Neuron (in vitro differentiated cells): ENCODE results near the gene SNUPN.
A peak's percentile ranks its signal among the peaks of the same experiment; 100 is the strongest.
"Not testable (repeated sequence)": the region's sequence is repeated elsewhere in the genome, so short reads cannot be mapped to it uniquely, and the experiment has no call there.

Source experiments
- H2AFZ ChIP-seq: one replicate; pipeline ENCODE4 v1.6.1; 2013; ENCODE audit warnings: low read depth, mild to moderate bottlenecking, inconsistent platforms, low read length, moderate library complexity
- H3K27me3 ChIP-seq: one replicate; pipeline ENCODE4 v1.6.1; 2013; ENCODE audit warnings: low read length; ENCODE audit not compliant: insufficient read depth
- H3K36me3 ChIP-seq: one replicate; pipeline ENCODE4 v1.6.1; 2013; ENCODE audit warnings: low read length; ENCODE audit not compliant: insufficient read depth
- H3K4me1 ChIP-seq: one replicate; pipeline ENCODE4 v1.6.1; 2013; ENCODE audit warnings: low read length; ENCODE audit not compliant: insufficient read depth
- H3K4me3 ChIP-seq: 2 replicates; pipeline ENCODE4 v1.5.1; 2013; ENCODE audit warnings: mild to moderate bottlenecking, low read length, moderate library complexity
- H3K9me3 ChIP-seq: one replicate; pipeline ENCODE4 v1.6.1; 2013; ENCODE audit warnings: low read length

SNUPN gene

DNA sequence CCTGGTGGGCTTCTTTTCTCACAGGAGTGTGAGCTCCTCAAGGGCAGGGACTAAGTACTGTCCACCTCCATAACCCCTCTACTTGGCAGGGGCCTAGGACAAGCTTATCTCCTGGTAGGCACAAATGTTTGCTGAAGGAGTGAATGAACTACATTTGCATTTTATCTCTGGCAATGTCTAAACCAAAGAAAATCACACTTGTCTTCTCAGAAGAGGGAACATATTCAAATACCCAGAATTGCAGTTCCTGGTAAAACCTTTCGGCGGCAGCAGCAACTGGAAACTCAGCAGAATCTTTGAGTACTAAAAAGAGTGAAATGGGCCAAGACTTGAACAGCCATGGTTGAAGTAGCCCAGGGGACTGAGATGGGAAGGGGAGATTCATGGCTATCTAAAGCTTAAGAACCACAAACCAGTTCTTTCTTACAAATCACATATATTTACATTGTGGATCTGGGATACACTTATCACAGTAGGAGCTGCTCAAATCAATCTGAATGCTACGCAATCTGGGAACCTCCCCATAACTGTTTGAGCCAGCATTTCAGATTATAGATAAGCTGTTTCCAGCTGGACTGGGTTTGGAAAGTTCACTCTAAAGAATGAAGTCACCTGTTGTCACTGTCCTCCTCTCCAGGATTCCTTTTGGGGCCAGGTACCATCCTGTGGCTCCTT lies 27.7 kb downstream of the SNUPN start:
- H3K4me1 ChIP-seq, result no peaks in the 10 kb centered on the region
- H3K9me3 ChIP-seq, result no peaks in the 10 kb centered on the region
- no peak overlapping the region for H3K4me3 ChIP-seq
- no peak overlapping the region for H2AFZ ChIP-seq
- H3K36me3 ChIP-seq, result peaks cover 41% of the 10 kb centered on the region
- no peaks in the 10 kb centered on the region for H3K27me3 ChIP-seq

DNA sequence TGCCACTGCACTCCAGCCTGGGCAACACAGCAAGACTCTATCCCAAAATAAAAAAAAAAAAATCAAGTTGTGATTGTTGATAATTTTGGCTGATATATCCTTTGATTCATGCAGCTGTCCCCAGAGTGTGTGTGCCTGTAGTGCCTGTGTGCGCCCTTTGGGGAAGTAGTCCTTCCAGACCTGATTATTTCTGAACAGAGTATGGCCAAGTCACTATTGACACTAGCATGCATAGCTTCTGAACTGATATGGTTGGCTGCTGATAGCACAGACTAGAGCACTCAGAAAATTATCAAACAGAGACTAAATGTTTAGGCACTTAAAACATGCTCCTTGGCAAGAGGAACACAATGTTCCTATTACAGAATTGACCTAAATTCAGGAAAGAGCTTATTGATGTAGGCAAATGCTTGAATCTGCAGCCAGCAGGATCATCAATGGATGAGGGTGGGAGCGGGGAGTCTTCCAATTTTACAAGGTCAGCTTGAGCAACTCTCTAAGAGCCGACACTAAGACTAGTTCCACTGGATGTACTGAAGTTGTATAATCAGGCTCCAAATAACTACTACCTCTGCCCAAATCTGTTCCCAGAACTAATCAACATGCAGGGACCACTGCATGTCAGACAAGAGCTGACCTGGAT lies 28.7 kb downstream of the SNUPN start:
- Histone ChIP-seq H3K9me3 (no peaks in the 10 kb centered on the region), H3K4me1 (peaks cover 4% of the 10 kb centered on the region), H3K36me3 (peaks cover 41% of the 10 kb centered on the region), H3K4me3 (no peak overlapping the region), H3K27me3 (no peaks in the 10 kb centered on the region), H2AFZ (no peak overlapping the region)

DNA sequence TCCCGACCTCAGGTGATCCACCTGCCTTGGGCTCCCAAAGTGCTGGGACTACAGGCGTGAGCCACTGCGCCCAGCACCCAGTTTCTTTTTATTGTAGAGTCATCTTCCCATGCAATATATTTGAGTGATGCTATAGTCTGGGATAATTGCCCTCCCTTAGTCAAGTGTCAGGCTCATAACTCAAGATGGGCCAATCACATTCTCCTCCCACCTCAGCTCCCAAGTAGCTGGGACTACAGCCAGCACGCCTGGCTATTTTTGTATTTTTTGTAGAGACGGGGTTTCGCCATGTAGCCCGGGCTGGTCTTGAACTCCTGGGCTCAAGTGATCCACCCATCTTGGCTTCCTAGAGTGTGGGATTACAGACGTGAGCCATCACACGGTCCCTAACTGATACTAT lies 31.2 kb downstream of the SNUPN start:
- Histone ChIP-seq H3K27me3 (no peaks in the 10 kb centered on the region), H3K4me3 (no peak overlapping the region), H2AFZ (no peak overlapping the region), H3K4me1 (peaks cover 6% of the 10 kb centered on the region), H3K36me3 (peaks cover 28% of the 10 kb centered on the region), H3K9me3 (no peaks in the 10 kb centered on the region)

DNA sequence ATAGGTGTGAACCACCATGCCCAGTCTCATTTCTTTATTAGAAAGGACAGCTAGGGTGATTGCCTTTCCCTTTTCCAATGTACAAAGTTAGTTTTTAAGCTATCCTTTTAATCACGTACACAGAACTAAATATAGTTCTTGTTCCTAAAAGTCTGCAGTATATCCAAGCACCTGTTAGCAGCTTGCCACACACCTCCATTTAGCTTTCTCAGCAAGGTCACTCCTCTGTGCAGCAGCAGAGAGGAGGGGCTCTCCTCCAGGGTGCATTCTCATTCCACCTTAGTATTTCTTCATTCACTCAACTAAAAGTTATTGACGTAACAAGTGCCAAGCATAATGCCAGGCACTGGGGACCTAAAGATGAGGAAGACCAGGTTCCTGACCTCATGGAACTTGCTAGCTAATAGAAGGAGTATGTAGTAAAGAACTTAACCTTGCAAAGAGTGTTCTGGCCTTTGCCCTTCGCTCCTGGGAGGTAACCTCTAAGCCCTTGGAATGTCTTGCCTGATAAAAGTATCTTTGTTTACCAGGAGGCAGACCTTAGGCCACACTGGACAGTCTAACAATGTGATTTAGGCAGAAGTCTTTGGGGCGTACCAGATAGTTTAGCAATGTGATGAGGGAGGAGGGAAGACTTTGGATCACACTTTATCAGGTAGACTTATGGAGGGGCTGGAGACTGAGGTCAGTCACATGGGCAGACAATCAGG lies 33.7 kb downstream of the SNUPN start:
- Histone ChIP-seq H3K27me3 (no peaks in the 10 kb centered on the region), H2AFZ (no peak overlapping the region), H3K4me1 (peaks cover 6% of the 10 kb centered on the region), H3K36me3 (peaks cover 7% of the 10 kb centered on the region), H3K4me3 (no peak overlapping the region), H3K9me3 (no peaks in the 10 kb centered on the region)

DNA sequence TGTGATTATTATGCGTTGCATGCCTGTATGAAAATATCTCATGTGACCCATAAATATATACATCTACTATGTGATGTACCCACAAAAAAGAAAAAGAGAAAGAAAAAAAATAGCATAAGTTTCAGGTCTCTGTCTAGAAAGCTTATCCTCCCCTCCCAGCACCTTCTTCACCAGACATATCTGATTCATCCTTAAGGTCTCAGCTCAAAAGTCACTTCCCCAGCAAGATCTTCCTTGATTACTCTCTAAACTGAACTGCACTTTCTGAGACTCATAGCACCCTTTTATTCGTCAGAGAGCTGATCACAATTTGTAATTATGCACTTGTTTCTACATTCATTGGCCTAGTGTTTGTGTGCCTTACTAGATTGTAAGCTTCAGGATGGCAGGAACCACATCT lies 35.3 kb downstream of the SNUPN start:
- H3K9me3 ChIP-seq, result no peaks in the 10 kb centered on the region
- H2AFZ ChIP-seq, result no peak overlapping the region
- no peaks in the 10 kb centered on the region for H3K36me3 ChIP-seq
- H3K27me3 ChIP-seq, result no peaks in the 10 kb centered on the region
- peaks cover 6% of the 10 kb centered on the region for H3K4me1 ChIP-seq
- H3K4me3 ChIP-seq, result no peak overlapping the region

DNA sequence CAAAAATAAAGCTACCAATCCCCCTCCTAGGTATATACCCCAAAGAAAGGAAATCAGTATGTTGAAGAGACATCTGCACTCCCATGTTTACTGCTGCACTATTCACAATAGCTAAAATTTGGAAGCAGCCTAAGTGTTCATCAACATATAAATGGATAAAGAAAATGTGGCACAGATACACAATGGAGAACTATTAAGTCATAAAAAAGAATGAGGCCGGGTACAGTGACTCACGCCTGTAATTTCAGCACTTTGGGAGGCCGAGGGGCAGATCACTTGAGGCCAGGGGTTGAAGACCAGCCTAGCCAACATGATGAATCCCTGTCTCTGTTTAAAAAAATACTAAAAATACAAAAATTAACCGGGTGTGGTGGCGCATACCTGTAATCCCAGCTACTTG lies 36.5 kb downstream of the SNUPN start:
- H3K4me3 ChIP-seq, result no peak overlapping the region
- no peaks in the 10 kb centered on the region for H3K36me3 ChIP-seq
- H2AFZ ChIP-seq, result no peak overlapping the region
- no peaks in the 10 kb centered on the region for H3K27me3 ChIP-seq
- no peaks in the 10 kb centered on the region for H3K9me3 ChIP-seq
- peaks cover 6% of the 10 kb centered on the region for H3K4me1 ChIP-seq

DNA sequence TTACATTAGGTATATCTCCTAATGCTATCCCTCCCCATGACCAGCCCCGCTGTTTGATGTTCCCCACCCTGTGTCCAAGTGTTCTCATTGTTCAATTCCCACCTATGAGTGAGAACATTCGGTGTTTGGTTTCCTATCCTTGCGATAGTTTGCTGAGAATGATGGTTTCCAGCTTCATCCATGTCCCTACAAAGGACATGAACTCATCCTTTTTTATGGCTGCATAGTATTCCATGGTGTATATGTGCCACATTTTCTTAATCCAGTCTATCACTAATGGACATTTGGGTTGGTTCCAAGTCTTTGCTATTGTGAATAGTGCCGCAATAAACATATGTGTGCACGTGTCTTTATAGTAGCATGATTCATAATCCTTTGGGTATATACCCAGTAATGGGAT lies 39.1 kb downstream of the SNUPN start:
- H3K27me3 ChIP-seq, H3K9me3 ChIP-seq, H3K4me3 ChIP-seq, H3K36me3 ChIP-seq, H3K4me1 ChIP-seq, H2AFZ ChIP-seq: not testable (repeated sequence)

DNA sequence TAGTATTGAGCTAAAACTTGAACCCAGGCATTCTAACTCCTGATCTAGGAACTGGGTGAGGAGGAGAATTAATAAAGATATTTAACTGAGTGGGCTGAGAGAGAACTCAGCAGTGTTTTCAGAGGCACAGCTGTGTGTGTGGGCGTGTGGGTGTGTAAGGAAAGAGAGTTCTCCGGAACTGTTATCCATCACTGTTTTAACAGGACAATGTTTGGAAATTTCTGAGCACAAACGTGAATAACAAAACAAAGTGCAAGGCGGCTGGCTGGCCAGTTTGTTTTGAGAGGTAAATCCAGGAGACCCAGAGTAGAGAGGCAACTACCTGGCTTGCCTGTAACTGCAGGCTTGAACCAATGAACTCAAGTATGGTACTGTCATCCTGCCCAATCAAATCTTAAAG lies 41.4 kb downstream of the SNUPN start:
- peaks cover 5% of the 10 kb centered on the region for H3K4me1 ChIP-seq
- H3K9me3 ChIP-seq, result no peaks in the 10 kb centered on the region
- no peak overlapping the region for H2AFZ ChIP-seq
- no peaks in the 10 kb centered on the region for H3K36me3 ChIP-seq
- H3K27me3 ChIP-seq, result no peaks in the 10 kb centered on the region
- no peak overlapping the region for H3K4me3 ChIP-seq

DNA sequence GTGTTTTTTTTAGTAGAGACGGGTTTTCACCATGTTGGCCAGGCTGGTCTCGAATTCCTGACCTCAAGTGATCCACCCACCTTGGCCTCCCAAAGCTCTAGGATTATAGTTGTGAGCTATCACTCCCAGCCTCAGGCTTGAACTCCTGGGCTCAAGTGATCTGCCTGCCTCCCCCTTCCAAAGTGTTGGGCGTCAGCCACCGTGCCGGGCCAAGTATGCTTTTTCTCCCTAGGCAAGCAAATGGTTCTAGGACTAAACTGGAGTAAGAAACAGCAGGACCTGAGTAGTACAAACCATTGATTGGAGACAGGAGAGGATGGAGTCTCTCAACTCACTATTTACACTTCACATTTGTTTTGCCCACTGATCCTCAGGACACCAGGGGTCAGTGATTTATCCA lies 41.8 kb downstream of the SNUPN start:
- Histone ChIP-seq H3K36me3 (no peaks in the 10 kb centered on the region), H2AFZ (no peak overlapping the region), H3K4me3 (no peak overlapping the region), H3K4me1 (peaks cover 5% of the 10 kb centered on the region), H3K9me3 (no peaks in the 10 kb centered on the region), H3K27me3 (no peaks in the 10 kb centered on the region)

DNA sequence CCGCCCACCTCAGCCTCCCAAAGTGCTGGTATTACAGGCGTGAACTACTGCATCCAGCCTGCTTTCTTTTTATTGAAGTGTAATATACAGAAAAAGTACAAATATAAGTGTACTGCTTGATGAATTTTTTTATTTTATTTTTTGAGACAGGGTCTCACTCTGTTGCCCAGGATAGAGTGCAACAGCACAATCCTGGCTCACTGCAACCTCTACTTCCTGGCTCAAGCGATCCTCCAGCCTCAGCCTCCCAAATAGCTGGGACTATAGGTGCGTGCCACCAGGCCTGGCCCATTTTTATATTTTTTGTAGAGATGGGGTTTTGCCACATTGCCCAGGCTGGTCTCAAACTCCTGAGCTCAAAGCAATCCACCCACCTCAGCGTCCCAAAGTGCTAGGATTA lies 42.6 kb downstream of the SNUPN start:
- H3K36me3 ChIP-seq, H2AFZ ChIP-seq, H3K27me3 ChIP-seq, H3K4me1 ChIP-seq, H3K9me3 ChIP-seq, H3K4me3 ChIP-seq: not testable (repeated sequence)

DNA sequence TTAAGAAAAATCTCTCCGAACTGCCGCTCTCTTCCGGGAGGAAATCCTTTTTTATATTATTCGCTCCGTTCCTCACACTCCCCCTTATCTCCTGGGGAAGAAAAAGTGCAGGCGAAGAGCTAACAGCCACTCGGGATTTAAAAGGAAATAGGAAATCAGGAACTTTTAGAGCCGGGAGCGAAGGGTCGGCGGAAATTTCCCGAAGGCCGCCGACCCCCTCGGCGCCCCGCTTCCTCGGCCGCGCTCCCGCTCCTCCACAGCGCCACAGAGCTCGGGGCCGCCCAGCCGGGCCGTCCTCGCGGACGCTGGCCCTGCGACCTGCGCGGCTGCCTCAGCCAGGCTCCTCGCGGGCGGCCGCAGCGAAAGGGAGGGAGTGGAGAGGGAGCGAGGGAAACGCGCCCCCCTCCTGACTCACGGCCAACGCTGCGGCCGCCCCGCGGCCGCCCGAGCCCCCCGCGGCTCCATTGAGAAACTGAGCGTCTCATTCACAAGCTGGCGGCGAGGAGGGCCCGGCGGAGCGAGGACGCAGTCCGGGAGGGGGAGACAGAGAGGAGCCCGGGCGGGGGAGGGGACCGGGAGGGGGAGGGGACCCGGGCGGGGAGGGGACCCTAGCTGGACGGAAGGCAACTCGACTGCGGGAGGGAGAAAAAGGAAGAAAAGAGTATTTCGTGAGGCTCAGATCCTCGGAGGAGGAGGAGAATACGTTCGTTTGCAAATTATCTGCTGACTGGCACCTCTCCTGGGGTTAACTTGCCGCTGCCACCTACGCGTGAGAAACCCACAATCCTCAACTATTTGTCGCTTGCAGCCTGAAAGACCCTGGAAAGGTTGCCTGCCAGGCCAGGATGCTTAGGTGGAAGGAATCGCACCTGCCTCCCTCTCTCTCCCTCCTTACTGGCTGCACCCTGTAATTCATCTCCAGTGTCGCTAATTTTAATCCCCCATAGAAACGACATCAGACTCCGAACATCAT lies 46.3 kb downstream of the SNUPN start, which contains the start of gene PTPN9:
PTPN9 (minus strand) TSS at position 368 of the 973 bp plus-strand sequence. CDS start 539 bp downstream, outside the sequence.
- Histone ChIP-seq H2AFZ (peak within 1 kb of the TSS; percentile 87), H3K4me1 (peaks cover 16% of the 10 kb centered on the region), H3K9me3 (no peaks in the 10 kb centered on the region), H3K27me3 (no peaks in the 10 kb centered on the region), H3K36me3 (no peaks in the 10 kb centered on the region), H3K4me3 (peak within 1 kb of the TSS; percentile 98)

DNA sequence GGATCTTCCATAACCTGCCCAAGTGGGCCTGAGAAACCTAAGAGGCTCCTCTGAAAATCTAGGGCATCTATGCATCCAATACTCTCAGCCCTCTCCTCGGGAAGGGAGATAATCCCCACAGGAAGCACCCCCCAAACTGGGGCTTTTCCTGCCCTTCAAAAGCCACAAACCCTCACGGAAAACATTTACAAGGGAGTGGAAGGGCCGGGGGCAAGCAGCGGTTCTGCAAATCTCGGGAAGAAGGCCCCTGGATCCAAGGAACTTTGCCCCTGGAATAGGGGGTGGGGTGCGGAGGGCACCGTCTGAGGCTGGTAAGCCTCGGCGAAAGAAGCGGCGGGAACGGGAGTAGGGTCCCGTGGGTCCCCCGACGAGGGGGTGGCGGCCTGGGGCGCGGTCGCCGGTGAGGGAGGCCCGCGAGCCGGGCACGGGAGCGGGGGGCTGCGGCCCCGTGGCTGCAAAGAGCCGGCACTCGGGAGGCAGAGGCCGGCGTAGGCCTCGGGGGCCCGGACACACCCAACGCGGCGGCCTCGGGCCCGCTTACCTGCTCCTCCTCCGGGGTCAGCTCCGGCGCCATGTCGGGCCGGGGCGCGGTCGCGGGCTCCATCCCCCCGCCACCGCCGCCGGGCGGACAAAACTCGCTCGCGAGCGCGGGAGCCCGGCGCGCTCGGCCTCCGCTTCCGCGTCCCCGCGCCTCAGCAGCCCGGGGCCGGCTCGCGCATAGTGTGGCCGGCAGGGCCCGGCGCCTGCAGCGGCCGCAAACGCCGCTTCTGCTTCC lies 47.2 kb downstream of the SNUPN start:
- H3K4me1 ChIP-seq, result peaks cover 16% of the 10 kb centered on the region
- no peaks in the 10 kb centered on the region for H3K9me3 ChIP-seq
- H3K36me3 ChIP-seq, result peaks cover 5% of the 10 kb centered on the region
- H3K4me3 ChIP-seq, result peak overlapping the region; percentile 98
- peak overlapping the region; percentile 87 for H2AFZ ChIP-seq
- H3K27me3 ChIP-seq, result no peaks in the 10 kb centered on the region
